ENCODE data around the gene PRRG2.
A peak's percentile ranks its signal among the peaks of the same experiment; 100 is the strongest.

PRRG2 gene

GRCh38 chr19:49599378-49600295 is 18.5 kb downstream of the PRRG2 start:
- H3K27ac ChIP-seq: no peak overlapping the region
- no peak for TF ChIP-seq CTCF (conservative IDR thresholded peaks at IDR 0.05)

DNA sequence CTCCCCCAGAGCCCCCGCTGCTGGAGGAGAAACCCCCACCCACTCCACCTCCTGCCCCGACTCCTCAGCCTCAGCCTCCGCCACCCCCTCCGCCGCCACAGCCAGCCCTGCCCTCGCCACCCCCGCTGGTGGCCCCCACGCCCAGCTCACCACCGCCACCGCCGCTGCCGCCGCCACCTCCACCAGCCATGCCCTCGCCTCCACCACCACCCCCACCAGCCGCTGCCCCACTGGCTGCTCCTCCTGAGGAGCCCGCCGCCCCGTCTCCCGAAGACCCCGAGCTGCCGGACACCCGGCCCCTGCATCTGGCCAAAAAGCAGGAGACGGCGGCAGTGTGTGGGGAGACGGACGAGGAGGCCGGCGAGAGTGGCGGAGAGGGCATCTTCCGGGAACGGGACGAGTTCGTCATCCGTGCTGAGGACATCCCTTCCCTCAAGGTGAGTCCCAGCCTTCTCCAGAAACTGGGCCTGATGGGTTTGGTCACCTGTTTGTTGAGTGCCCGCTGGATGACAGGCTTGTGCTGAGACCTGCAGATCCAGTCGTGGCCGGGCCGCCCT is 20.4 kb downstream of the PRRG2 start:
- H3K27ac ChIP-seq: no peak overlapping the region
- no peak for TF ChIP-seq CTCF (conservative IDR thresholded peaks at IDR 0.05)

DNA sequence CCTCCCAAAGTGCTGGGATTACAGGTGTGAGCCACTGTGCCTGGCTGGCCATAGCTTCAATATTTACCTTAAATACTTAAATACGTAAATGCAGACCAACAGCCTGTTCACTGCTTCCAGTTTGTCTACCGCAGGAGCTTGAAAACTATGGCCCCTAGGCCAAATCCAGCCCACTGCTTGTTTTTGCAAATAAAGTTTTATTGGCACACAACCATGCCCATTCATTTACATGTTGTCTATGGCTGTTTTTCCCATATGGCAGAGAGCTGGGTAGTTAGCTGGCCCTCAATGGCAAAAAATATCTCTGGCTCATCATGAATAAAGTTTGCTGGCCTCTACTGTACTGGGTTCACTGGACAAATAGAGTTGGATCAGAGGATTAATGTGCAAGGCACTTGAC is 21.7 kb downstream of the PRRG2 start:
- TF ChIP-seq CTCF (conservative IDR thresholded peaks at IDR 0.05): no peak
- no peak overlapping the region for H3K27ac ChIP-seq

DNA sequence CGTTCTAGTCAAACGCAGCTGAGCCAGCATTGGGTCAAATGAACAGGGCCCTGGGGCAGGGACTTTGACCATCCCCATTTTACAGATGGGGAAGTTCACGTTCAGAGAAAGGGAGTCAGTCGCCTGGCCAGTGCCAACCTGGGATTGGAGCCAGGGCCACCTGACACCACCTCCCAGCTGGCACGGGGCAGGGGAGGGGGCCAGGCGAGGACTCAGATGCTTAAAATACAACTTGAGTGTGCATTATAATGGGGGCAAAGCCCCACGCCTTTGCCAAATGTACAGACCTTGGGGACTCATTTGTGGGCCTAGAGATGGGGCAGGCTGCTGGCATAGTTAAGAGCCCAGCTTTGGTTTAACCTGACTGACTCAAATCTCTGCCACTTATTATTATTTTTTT is 24.5 kb downstream of the PRRG2 start:
- no peak for TF ChIP-seq CTCF (conservative IDR thresholded peaks at IDR 0.05)
- H3K27ac ChIP-seq: no peak overlapping the region

DNA sequence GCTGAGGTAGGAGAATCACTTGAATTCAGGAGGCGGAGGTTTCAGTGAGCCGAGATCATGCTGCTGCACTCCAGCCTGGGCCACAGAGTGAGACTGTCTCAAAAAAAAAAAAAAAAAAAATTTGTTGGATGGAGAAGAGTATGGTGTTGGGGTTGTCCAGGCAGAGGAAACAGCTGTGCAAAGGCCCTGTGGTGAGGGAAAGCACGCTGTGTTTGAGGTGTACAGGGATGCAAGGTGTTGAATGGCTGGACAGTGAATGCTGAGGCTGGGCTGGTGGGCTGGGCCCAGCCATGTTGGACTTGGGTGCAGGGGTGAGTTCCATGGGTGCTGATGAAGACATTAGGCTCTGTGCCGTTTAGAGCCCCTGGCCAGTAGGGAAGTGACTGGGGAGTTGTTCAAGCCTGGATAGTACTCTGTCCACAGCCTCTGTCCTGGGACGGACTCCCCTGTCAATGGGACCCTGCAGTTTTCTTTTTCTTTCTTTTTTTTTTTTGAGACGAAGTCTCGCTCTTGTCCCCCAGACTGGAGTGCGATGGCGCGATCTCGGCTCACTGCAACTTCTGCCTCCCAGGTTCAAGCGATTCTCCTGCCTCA is 28.5 kb downstream of the PRRG2 start:
- no peak overlapping the region for H3K27ac ChIP-seq
- no peak for TF ChIP-seq CTCF (conservative IDR thresholded peaks at IDR 0.05)

GRCh38 chr19:49613374-49613773 is 32.3 kb downstream of the PRRG2 start:
- TF ChIP-seq CTCF (conservative IDR thresholded peaks at IDR 0.05): no peak
- H3K27ac ChIP-seq: peak overlapping the region; percentile 57

DNA sequence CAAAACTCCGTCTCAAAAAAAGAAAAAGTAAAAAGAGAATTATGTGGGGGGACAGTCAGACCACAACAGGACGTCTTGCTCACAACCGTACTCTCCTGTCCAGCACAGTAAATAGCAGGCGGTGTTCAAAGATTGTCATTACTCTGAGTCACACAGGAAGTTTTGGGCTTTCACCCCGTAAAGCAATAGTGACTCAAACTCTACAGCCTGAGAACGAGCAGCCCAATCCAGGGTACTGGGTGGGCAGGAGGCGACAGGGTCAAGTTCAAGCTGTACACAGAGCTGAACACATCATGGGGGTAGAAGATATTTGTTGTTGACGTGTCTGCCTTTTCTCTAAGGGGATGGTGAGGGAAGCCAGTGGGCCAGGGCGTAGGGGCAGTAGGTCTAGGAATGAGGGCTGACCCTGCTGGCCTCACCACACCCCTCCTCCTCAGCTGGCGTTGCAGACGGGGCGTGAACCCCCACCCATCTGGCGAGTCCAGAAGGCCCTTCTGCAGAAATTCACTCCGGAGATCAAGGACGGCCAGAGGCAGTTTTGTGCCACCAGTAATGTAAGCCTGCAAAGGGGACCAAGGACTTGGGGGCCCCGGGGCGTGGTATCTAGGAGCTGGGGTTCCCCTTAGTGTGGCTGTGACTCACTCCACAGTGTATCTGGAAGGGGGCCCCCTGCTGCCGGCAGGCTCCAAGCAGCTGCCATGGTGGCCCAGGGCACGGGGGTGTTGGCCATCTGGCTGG is 33.1 kb downstream of the PRRG2 start:
- peak overlapping the region; percentile 57 for H3K27ac ChIP-seq
- TF ChIP-seq CTCF (conservative IDR thresholded peaks at IDR 0.05): no peak

Measured in VCaP (cell line).